Myocyte (in vitro differentiated cells): ENCODE measurements around the gene CDH4. TPM values are rescaled to one million over a fixed set of nuclear protein-coding genes. Genes with fewer than 3 reads are reported as not detected.

Experiments used
- DNase-seq: peaks from one replicate; pipeline ENCODE4 v3.0.0-alpha.2; 2012; ENCODE audit warnings: low read depth
- total RNA-seq: library from RNA; depleted of rRNA; stranded (reverse); fragments of >200 nt; gene quantifications from 2 replicates; pipeline ENCODE4 v1.2.3, GENCODE V29; 2014

CDH4 gene
- total RNA-seq, 1 donor from 2014 or later, result 0.45 TPM

DNA sequence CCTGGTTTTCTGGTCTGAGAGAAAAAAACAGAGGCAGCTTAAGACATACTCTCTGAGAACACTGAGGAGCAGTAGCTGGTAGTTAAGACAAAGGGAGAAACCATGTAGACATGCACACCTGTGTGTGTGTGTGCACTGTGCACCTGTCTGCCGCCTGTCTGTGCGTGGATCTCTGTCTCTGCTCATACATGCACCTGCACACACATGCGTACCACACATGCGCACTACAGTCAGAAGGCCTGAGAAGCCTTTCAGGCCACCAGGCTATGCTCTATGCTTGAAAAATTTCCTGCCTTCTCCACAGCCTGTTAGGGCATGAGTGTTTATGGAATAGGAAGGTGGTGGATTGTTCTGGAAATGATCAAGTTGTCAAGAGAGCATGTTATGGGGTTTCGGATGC, 103.5 kb downstream of the CDH4 start:
- DNase-seq, result no peak

GRCh38 chr20:61356196-61356595, 104.1 kb downstream of the CDH4 start:
- no peak for DNase-seq

DNA sequence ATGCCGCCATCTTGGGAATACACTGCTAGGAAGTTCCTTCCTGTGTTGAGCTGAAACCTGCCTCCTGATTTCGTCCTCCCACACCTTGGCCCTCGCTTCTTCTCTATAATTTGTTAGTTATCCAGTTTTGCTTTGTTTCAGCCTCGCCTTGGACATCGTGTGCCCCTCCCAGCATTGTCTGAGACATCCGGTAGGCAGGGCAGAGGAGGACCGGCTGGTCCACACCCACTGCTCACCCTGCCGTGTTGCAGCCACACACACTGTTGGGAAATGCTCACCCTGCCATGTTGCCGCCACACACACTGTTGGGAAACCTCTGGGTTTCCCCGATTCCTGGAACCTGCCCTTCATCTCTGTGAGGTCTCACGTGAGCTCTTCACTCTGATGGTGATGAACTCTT, 105.1 kb downstream of the CDH4 start:
- DNase-seq, result no peak

- no peak for DNase-seq
Measured at GRCh38 chr20:61359254-61359653, 107.2 kb downstream of the CDH4 start.

- DNase-seq, result no peak
Measured at GRCh38 chr20:61360296-61360695, 108.2 kb downstream of the CDH4 start.

GRCh38 chr20:61360940-61361339, 108.9 kb downstream of the CDH4 start:
- no peak for DNase-seq

DNA sequence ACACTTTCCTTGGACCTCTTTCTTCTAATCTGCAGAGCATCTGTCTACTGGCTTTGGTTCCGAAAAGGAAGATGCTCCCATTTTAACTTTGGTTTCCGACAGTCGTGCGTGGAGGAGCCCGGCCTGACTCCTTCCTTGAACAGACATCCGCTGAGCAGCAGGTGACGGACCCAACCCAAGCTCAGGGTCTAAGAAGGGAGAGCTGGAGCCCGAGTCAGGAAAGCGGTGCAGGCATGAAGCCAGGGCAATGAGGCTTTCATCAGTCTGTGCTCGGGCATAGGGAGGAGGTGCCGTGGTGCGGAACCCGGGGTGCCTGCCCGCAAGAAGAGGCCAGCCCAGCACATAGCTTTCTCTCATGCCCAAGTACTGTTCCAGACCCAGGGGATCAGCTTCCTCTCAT, 109.4 kb downstream of the CDH4 start:
- no peak for DNase-seq

DNA sequence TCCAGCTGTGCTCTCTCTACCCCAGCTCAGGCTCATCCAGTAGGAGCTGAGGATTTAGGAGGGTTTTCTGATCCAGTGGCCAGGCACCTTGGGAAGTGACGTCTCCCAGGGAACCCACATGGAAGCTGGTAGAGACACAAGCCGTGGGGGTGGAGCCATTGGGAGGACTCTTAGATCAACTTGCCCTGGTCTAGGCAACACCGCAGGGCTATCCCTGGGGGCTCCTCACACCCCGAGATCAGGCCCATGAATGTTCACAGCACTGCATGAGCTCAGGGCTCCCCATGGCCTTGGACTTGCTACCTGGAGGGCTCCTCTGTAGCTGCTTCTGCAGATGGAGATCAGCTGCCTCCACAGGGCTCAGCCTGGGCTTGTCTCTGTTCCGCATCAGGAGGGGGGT, 112.1 kb downstream of the CDH4 start:
- DNase-seq, result no peak

DNA sequence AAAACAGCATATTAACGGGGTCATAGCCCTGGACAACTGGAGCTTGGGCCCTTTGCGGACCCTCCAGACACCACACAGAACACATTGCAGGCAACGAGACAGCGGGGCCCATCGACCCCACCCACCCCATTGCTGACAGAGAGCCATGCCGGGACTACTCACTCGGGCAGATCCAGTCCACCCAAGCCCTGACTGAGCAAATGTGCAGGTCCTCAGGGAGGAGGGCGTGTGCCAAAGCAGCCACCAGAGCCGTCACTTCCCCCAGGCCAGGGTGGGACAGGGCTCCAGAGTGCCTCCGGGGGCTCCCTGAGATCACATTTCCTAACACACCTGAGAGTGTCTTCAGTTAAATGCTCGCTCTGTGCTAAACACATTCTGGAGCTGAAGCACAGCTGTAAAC, 114.9 kb downstream of the CDH4 start:
- DNase-seq, result no peak

- no peak for DNase-seq
Measured at GRCh38 chr20:61369731-61370520, 117.9 kb downstream of the CDH4 start.

DNA sequence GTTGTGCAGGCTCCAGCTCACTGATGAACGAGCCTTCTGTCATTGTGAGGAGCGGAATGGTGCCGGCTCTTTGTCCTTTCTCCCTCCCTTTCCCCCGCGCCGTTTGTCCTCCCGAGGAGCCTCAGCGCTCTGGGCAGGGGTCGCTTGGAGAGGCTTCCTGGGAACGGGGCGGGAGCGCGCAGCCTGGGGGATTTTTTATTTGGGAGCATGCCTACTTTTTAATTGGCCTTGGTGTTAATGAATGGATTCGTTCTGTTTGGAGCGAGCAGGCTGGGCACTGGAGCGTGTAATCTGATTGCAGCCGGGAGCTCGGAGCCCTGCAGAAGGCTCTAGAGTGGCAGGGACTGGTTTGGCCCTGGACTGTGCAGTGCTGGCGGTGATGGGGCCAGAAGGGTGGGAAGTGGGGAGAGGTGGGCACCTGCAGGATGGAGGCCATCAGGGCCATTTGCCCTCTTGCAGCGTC, 118.8 kb downstream of the CDH4 start:
- no peak for DNase-seq

GRCh38 chr20:61371501-61372136, 119.6 kb downstream of the CDH4 start:
- no peak for DNase-seq

DNA sequence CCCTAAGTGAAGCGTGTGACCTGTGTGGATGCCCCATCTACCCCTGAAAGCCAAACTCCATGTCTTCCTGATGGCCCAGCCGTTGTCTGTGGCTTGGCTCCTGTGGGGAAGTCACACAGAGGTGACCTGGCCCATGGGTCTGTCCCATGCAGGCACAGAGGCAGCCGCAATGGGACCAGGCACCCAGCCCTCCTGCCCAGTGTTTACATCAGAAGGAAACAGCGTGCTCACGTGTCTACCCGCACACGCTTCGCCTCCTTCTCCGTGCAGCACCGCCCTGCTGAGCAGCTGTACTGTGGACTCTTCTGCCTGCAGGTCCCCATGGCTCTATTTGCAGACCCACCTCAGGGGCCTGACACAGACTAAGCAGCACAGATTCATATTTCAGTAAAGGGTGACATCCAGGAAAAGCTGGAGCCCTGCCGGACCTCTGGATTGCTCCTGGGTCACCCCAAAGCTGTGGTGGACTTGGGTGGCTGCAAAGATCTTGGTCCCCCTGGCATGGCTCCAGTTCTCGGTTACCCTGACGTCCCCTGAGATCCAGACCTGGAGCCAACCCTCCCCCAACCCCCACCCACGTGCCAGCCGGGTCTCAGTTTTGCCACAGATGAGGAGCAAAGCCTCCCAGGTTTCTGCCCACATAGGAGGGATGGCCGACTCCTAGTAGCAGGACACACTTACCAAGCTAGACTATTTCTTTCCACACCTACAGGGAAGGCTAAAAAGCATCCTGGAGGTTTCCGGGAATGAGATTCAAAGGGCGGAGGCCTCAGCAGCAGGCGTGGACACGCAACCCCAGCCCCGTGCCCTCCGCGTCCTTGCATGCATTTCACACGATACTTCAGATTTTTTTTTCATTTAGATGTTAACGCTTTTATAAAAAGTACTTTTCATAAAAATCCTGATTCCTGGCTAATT, 120.3 kb downstream of the CDH4 start:
- no peak for DNase-seq

- DNase-seq, result no peak
Measured at GRCh38 chr20:61373055-61373399, 121.0 kb downstream of the CDH4 start.

DNA sequence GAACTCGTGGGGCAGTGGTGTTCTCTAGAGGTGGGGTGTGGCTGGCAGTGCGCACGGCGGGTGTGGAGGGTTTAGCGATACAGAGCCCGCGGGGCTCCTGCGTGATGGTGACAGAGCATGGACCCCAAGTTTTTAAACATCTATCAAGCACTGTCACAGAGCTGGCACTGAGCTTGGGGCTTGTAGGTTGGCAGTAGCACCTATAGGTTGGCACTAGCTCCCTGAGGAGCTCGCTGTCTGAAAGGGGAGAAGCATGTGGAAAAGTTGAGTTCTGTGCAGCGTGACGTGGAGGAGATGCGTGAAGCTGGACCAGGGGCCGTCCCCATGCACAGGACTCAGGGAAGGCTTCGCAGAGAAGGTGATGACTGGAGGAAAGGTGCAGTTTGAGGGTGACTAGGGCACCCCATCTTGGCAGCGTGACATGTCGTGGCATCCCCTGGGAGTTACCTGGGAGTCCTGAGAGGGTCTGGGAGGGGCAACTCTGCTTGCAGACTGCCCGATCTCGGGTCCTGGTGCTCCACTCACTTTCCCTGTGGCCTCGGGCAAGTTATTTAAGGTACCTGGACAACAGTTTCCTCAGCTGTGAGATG, 122.0 kb downstream of the CDH4 start:
- no peak for DNase-seq

DNA sequence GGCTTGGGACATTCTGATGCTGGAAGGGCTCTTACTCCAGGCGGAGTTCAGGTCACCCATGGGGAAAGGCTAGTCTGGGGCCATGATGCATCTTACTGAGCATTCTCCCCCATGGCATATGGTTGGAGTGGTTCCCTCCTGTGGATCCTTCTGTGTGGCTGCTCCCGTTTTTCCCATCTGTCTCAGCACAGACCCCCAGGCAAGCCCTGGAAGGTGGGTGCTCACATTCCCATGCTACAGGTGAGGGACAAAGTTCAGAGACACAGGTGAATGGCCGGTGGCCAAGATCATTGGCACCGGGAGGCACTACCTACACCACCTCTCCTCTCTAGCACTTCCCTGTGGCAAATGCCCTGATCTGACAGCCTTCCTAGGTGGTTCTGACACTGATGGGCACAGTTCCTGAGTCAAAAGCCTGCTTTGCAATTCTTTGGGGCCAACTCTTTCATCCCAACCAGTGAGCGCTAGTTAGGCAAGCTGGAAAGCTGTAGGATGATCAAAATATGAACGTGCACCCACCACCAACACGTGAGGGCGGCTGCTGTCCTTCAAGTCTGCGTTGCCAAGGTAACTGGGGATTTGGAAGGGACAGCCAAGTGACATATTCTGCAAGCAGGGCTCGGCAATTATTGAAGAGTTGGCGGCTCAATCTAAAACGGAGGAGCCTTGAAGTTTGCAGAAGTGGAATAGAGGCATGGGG, 124.6 kb downstream of the CDH4 start:
- DNase-seq, result no peak

DNA sequence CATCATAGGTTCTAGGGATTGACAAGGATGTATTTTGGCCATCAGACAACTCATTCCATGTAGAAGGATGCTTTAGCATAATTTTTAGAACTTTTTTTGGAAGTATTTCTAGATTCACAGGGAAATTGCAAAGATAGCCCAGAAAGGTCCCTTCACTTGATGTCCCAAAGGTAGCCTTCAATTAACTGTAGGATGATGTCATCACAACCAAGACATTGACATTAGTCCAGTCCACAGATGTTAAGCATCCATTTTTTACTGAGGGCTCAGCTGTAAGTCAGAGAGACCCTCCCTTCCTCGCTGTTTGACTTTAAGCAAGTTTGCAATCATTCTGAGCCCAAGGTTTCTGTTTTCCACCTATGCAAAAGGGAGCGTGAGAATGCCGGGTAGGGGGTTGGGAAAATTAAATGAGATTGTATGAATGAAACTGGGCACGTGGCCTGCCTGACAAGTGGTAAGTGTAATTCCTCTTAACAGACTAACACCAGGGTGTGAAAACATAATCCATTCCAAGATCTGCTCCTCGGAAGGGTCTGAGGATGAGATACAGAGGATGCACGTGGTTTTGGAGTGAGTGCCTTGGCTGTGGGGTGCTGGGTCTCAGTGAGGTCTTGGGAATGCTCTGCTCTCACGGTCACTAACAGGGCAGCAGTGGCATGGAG, 126.8 kb downstream of the CDH4 start:
- no peak for DNase-seq

DNA sequence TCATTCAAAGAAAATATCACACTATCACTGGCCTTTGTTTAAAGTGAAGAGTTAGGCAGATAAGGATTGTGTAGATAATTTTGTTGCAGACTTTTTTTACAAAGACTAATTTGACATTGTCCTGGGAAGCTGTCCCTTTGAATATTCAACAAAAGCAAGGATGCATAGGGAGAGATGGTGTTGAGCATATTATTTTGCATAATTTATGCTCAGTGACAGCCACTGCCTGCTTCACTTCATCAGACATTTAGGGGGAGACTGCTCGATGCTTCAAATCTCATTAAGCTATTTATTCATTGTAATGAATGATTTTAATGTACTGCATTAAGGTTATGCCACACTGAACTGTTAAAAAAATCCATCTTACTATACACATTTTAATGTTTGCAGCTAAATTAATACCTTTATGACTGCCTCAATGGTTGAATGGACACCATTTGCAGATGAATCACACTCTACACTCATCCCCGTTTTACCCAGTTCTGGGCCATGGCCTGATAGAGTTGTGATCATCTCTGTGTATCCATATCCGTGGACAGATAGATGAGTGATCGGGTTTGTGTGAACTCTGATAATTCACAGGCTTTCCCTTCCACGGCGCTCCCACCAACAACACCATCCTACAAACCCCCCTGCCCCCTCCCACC, 128.0 kb downstream of the CDH4 start:
- DNase-seq, result no peak

GRCh38 chr20:61380545-61380915, 128.5 kb downstream of the CDH4 start:
- no peak for DNase-seq

DNA sequence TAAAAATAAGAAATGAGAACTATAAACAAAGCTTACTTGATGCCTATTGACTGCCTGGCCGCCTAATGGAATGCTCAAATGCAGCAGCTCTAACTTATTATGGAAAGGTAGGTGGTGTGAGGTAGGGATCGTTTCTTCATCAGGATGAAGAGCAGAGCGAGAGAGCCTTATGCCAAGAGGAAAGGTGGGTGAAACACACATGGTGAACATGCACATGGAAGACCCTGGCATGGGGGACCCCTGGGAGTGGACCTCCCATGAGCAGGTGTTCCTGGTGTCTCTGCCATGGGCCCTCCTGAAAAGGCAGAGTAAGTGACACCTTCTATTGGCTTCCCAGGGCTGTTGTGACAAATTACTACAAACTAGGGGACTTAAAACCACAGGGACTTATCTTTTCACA, 130.1 kb downstream of the CDH4 start:
- DNase-seq, result no peak
